Stimulated activated CD8-positive, alpha-beta memory T cell treated with anti-CD3 and anti-CD28 coated beads, Interleukin-4, amount 100 ng/mL, for 4 hours (primary cell): ENCODE results near the gene SH3RF1.
"Not testable (repeated sequence)": the region's sequence is repeated elsewhere in the genome, so short reads cannot be mapped to it uniquely, and the experiment has no call there.

Experiments used
- DNase-seq, 2 donors: peaks; one replicate each; pipeline ENCODE4 v3.0.0-alpha.2; 2020; ENCODE audit warnings: low read depth in 2 of 2, low spot score in 1 of 2

SH3RF1 gene

GRCh38 chr4:169270810-169271691 lies at the start of gene SH3RF1:
Gene SH3RF1, minus strand, starts transcription at chr4:169270956. Its CDS starts 1,744 bp downstream, at chr4:169269212.
- no peak for DNase-seq

- DNase-seq = no peak
Measured at GRCh38 chr4:169315530-169316343, 45.0 kb upstream of the SH3RF1 start.

- DNase-seq = no peak
Measured at GRCh38 chr4:169314906-169315305, 44.1 kb upstream of the SH3RF1 start.

GRCh38 chr4:169313732-169314131 lies 43.0 kb upstream of the SH3RF1 start:
- no peak for DNase-seq

GRCh38 chr4:169312690-169313422 lies 42.1 kb upstream of the SH3RF1 start:
- no peak for DNase-seq

- no peak for DNase-seq
Measured at GRCh38 chr4:169311643-169312365, 41.0 kb upstream of the SH3RF1 start.

- no peak for DNase-seq
Measured at GRCh38 chr4:169309326-169309967, 38.7 kb upstream of the SH3RF1 start.

GRCh38 chr4:169307576-169307975 lies 36.8 kb upstream of the SH3RF1 start:
- no peak for DNase-seq

GRCh38 chr4:169305651-169306050 lies 34.9 kb upstream of the SH3RF1 start:
- no peak for DNase-seq

- no peak for DNase-seq
Measured at GRCh38 chr4:169305173-169305572, 34.4 kb upstream of the SH3RF1 start.

GRCh38 chr4:169295822-169296221 lies 25.1 kb upstream of the SH3RF1 start:
- DNase-seq = no peak

GRCh38 chr4:169293343-169294176 lies 22.8 kb upstream of the SH3RF1 start:
- no peak for DNase-seq

- DNase-seq = not testable (repeated sequence)
Measured at GRCh38 chr4:169287983-169288382, 17.2 kb upstream of the SH3RF1 start.

- DNase-seq = no peak
Measured at GRCh38 chr4:169286562-169287301, 16.0 kb upstream of the SH3RF1 start.

- no peak for DNase-seq
Measured at GRCh38 chr4:169283114-169283509, 12.4 kb upstream of the SH3RF1 start.

- no peak for DNase-seq
Measured at GRCh38 chr4:169282429-169283113, 11.8 kb upstream of the SH3RF1 start.

- no peak for DNase-seq
Measured at GRCh38 chr4:169279108-169279507, 8.4 kb upstream of the SH3RF1 start.

- no peak for DNase-seq
Measured at GRCh38 chr4:169278624-169279023, 7.9 kb upstream of the SH3RF1 start.
